HG03378 (cell line): ENCODE measurements around the gene SV2C.
"Not testable (repeated sequence)": the region's sequence is repeated elsewhere in the genome, so short reads cannot be mapped to it uniquely, and the experiment has no call there.

Source experiments
- ATAC-seq: cut with Tn5 transposase; IDR thresholded peaks from one replicate; pipeline ENCODE4 v1.9.1; 2021; ENCODE audit warnings: mild to moderate bottlenecking, moderate library complexity; ENCODE audit not compliant: unreplicated experiment

The SV2C gene

DNA sequence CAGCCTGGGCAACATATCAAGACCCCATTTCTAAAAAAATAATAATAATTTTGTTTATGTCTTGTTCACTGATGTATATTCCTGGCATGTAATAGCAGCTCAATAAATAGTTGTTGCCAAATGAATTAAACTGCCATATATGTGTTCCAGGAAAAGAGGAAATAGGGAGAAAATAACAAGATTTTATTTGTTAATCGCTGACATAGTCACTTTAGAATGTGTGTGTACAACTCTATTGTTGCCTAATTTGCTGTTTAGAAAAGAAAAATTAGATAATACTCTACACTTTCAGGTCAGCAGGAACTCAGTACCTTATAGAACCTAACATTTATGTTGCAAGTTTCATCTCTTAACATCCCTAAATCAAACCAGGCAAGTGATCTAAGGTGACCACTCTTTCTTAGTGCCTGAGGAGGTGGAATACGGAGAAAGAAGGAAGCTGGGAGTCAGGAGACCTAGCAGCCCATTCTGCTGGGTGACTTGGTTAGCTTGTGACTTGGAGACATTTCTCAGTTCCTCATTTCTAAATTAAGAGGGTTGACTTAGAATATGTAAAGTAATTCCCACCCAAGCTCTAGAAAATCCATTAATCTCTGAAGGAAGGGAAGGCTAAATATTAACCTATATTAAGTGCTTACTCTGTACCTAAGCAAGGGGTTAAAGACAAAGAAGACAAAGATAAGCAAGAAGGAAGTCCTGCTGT, 209.6 kb downstream of the SV2C start:
- peak; percentile 88 for ATAC-seq

GRCh38 chr5:76294573-76294972, 211.4 kb downstream of the SV2C start:
- ATAC-seq = no peak

GRCh38 chr5:76298852-76299251, 215.7 kb downstream of the SV2C start:
- ATAC-seq = no peak

DNA sequence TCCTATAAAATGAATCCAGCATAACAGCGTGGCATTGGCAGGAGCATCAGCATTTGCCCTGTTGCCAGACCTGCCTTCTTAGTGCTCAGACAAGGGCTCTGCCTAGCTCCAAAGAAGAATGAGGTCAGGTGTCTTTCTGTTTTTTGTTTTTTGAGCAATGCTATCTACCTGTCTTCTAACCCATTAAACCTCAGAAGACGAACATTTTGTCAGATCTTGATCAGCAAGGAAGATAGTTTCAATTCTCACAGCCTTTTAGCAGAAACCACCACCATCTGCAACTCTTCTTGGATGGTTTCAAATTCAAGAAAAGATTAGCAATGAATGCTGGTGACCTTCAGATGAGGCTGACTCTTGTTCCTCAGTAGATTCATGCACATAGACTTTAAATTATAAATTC, 216.4 kb downstream of the SV2C start:
- no peak for ATAC-seq

GRCh38 chr5:76301932-76302331, 218.7 kb downstream of the SV2C start:
- ATAC-seq = not testable (repeated sequence)

DNA sequence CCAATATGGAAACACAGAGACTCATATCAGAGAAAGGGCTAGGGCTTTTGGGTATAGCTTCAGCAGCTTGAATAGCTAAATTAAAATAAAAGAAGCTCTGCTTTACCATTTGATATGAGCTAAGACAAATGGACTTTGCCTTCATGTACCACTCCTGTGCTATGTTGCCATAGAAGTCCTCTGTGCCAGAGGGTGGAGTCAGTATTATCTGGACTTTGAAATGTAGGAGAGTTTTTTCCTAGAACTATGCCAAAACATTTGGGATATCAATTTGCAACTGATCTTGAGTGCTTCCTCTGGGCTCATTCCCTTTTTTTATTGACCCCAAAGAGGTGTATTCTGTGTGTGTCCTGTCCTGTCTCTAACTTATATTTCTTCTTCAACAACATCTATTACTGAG, 219.5 kb downstream of the SV2C start:
- ATAC-seq = not testable (repeated sequence)

- ATAC-seq = no peak
Observed at GRCh38 chr5:76303921-76304320, 220.7 kb downstream of the SV2C start.

- no peak for ATAC-seq
Observed at GRCh38 chr5:76305269-76305668, 222.1 kb downstream of the SV2C start.

DNA sequence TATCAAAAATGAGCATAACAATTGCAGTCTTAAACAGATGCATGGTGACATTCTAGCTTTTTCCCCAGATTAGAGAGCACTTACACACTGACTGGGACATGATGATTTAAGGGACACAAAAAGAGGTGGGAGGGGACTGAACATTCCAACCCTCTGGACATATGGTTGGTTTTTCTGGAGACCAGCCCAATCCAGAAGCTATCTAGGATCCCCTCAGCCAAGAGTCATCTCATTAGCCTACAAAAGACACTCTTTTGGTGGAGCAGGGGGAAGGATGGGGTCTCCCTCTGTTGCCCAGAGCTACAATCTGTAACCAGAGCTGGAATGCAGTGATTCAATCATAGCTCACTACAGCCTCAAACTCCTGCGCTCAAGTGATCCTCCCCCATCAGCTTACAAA, 222.6 kb downstream of the SV2C start:
- ATAC-seq = no peak

GRCh38 chr5:76310208-76310607, 227.0 kb downstream of the SV2C start:
- no peak for ATAC-seq

DNA sequence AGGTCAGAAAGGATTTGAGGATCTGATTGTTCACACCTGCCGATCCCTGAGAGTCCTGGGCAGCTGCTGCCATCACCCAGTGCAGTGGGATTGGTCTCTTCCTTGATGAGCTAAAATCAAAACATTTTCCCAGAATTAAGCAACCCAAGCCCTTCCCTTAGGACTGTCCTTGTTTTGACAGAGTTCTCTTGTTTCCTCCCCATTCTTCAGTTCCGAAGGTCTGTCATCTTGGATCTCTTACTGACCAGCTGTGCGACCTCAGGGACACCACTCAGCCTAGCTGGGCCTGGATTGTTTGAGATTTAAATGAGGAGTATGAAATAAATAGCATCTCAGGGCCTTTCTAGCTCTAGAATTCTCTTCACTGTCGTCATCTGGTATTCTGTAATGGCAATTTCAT, 229.6 kb downstream of the SV2C start:
- ATAC-seq = no peak

DNA sequence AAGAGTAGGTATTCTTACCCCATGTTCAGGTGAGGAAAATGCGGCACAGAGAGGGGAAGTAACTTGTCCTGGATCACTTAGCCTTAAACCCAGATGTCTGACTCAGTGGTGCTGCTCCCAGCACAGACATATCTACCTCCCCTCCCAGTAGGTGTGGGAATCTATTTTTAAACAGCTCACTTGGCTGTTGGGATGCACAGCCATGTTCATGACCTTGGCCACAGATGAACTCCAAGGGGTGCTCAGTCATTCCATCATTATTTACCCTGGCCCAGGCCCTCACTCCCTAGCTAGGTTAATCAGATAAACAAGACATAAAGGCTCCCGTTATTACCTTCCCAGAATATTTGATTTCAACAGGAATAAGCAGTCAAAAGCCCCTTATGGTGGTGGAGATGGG, 231.5 kb downstream of the SV2C start:
- no peak for ATAC-seq

GRCh38 chr5:76319673-76320072, 236.5 kb downstream of the SV2C start:
- ATAC-seq = no peak

- not testable (repeated sequence) for ATAC-seq
Observed at GRCh38 chr5:76323494-76323893, 240.3 kb downstream of the SV2C start.

DNA sequence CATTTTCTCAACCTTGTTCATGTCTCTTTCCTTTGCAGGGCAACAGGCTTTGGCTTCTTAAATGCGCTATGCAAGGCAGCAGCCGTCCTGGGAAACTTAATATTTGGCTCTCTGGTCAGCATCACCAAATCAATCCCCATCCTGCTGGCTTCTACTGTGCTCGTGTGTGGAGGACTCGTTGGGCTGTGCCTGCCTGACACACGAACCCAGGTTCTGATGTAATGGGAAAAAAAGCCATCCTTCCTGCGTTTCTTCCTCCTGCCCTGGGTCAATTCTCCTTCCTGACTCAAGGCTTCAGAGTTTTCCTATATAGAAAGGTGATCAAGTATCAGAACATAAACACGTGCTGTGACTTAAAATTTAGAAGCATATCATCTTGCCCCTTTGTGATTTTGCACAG, 242.1 kb downstream of the SV2C start:
- no peak for ATAC-seq

DNA sequence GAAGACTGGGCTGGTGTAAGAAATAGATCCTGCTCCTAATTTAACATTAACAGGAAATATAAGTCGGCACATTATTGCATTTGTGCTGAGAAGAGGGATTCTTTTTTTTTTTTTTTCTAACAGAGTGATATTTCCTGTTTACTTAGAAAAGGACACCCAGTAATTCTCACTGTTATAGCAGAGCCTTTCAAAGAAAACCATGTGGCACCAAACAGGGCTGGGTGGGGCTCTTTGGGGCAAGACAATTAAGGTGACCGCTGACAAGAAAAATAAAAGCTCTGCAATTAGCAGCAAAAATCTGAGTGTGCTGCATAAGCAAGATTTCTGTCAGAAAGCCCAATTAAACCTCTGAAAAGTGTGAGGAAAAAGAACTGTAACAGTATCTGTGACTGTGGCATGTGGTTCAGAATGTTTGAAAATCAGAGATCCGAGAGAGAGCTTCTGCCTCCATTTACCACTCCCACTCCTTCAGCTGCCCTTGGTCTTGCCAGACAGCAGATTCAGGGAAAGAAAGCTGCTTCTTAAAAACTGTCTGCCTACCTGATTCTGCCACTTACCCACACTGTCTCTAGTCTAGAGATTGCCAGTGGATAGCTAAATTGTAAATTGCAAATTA, 242.8 kb downstream of the SV2C start:
- no peak for ATAC-seq

GRCh38 chr5:76326577-76327302, 243.6 kb downstream of the SV2C start:
- ATAC-seq = no peak

DNA sequence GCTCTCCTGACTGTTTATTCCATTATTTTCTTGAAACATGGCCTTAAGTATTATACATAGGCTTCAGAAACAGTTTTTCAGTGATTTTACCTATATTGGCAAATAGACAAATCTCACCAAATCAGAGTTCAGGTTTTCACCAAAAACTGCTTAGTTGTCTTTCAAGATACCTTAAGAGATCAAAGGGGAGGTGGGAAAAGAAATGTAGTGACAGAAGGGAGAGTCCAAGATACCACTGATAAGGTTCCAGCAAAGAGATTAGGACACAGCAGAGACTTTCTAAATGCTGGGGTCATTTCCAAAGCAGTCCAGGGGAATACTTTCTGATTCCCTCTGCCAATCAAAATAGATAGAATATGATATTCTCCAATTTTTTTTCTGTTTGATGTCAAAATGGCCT, 246.2 kb downstream of the SV2C start:
- ATAC-seq = no peak

GRCh38 chr5:76331126-76331525, 247.9 kb downstream of the SV2C start:
- no peak for ATAC-seq

- ATAC-seq = no peak
Observed at GRCh38 chr5:76332102-76332501, 248.9 kb downstream of the SV2C start.

DNA sequence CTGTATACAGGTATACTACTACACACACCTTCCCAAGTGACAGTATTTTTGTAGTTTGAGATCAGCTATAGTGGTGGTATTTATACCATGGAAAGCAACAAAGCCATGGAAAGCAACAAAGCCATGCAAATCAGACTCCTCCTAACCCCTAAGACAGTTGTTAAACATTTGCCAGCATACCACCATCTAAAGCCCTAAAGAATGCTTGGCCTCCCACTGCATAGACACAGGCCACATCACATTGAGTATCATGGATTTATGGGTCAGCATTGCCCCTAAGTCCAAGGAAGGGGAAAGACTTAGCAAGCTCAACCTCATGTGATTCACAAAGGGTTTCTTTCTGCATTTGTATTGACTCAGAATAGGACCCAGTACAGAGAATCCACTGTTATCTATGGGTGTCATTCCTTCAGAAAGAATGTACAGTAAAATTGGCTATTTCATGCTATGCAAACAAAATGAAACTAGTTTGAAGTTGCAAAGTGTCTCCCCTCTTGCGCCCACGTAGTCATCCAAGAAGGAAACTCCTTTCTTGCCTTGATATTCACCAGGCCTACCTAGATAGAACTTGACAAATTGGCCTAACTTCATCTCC, 249.5 kb downstream of the SV2C start:
- ATAC-seq = no peak

- no peak for ATAC-seq
Observed at GRCh38 chr5:76333571-76333970, 250.4 kb downstream of the SV2C start.
